ENCODE results near the gene BAIAP2L1. TPM values are rescaled to one million over a fixed set of nuclear protein-coding genes. Genes with fewer than 3 reads are reported as not detected.
A peak's percentile ranks its signal among the peaks of the same experiment; 100 is the strongest.

BAIAP2L1 gene
- total and polyA plus RNA-seq, 2 donors (not counting 1 experiment from before 2014, with no cell fraction given) = 3.1 to 5.3 TPM

DNA sequence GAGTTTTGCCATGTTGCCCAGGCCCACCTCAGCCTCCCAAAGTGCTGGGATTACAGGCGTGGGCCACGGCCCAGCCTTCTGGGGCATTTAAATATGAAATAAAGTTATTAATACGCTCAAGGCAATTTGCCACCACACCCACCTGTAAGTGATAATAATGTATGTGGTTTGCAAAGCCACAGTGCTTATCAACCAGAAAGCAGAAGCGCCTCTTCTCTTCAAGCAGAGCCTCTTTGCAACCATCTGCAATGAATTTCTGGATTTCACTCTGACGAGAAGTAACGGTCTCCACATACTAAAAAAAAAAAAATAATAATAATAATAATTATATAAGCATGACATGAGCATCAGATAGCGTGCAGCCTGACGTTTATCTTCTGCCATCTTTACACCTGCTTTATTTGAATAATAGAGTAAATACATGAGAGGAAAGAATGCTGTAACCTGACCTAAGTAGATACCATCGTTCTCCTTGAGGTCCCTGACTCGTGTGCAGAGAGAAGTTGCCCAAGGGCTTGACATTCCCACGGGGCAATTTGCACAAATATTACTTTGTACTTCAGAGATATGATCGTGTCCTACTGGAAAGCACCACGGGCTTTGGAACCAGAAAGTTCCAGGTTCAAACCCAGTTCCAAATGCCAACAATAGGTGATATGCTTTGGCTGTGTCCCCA lies 85.4 kb downstream of the BAIAP2L1 start:
- Histone ChIP-seq H3K36me3 (ENCODE audit: control insufficient read depth, insufficient read depth, low read length) (no peaks in the 10 kb centered on the region), H3K4me1 (ENCODE audit: control insufficient read depth, extremely low read depth, insufficient read depth, low read length) (no peaks in the 10 kb centered on the region), H3K79me2 (ENCODE audit: control insufficient read depth, insufficient read depth, low read length) (no peaks in the 10 kb centered on the region), H2AFZ (ENCODE audit: low read length) (no peak overlapping the region), H4K20me1 (ENCODE audit: control insufficient read depth, extremely low read depth, insufficient read depth, low read length) (no peaks in the 10 kb centered on the region), H3K27ac (ENCODE audit: insufficient read depth, low read length) (no peak overlapping the region), H3K9ac (ENCODE audit: insufficient read depth, low read length) (no peak overlapping the region), H3K27me3 (ENCODE audit: control insufficient read depth, insufficient read depth, low read length) (no peaks in the 10 kb centered on the region), H3K9me3 (ENCODE audit: control insufficient read depth, insufficient read depth, low read depth, low read length) (no peaks in the 10 kb centered on the region), H3K4me3 (replicated peaks in 1 of 4; ENCODE audit: control extremely low read depth in 1 of 4, insufficient read depth in 1 of 4, low read depth in 3 of 4, low read length in 4 of 4) (no peak overlapping the region), H3K4me2 (ENCODE audit: extremely low read depth, insufficient read depth, low read length) (no peak overlapping the region)
- no peak for DNase-seq (ENCODE audit: low read depth in 2 of 2)
- no peak for TF ChIP-seq EZH2 (IDR thresholded peaks at IDR 0.05; ENCODE audit: low read length, missing control alignments)
- no peak for TF ChIP-seq CTCF (conservative IDR thresholded peaks at IDR 0.05 in 1 of 2, IDR thresholded peaks at IDR 0.05 in 1 of 2; ENCODE audit: low read depth in 1 of 2, low read length in 2 of 2)

DNA sequence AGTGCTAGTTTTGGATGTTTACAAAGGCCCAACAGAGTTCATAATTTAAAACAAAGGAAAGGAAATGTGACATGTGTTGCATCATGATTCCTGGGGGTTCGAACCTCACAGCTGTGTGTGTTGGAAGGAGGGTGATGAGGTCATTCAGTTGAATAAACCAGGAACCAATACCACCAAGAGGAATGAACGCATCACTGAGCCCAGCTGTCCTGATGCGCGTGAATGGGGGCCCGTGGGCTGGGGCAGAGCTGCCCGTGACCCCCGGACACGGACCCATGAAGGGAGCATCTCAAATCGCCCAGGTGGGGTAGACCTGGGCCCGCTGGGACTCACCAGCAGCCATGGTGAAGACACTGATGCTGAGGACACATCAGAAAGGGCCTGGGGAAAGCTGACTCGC lies 86.4 kb downstream of the BAIAP2L1 start:
- H3K27ac ChIP-seq (ENCODE audit: insufficient read depth, low read length) = no peak overlapping the region
- no peak overlapping the region for H3K4me2 ChIP-seq (ENCODE audit: extremely low read depth, insufficient read depth, low read length)
- no peaks in the 10 kb centered on the region for H3K36me3 ChIP-seq (ENCODE audit: control insufficient read depth, insufficient read depth, low read length)
- no peaks in the 10 kb centered on the region for H3K27me3 ChIP-seq (ENCODE audit: control insufficient read depth, insufficient read depth, low read length)
- H3K9ac ChIP-seq (ENCODE audit: insufficient read depth, low read length) = no peak overlapping the region
- H2AFZ ChIP-seq (ENCODE audit: low read length) = no peak overlapping the region
- no peaks in the 10 kb centered on the region for H3K9me3 ChIP-seq (ENCODE audit: control insufficient read depth, insufficient read depth, low read depth, low read length)
- no peaks in the 10 kb centered on the region for H3K79me2 ChIP-seq (ENCODE audit: control insufficient read depth, insufficient read depth, low read length)
- DNase-seq (ENCODE audit: low read depth in 2 of 2) = peak in 1 of 2 donors; percentile 59
- no peaks in the 10 kb centered on the region for H3K4me1 ChIP-seq (ENCODE audit: control insufficient read depth, extremely low read depth, insufficient read depth, low read length)
- H3K4me3 ChIP-seq (replicated peaks in 1 of 4; ENCODE audit: control extremely low read depth in 1 of 4, insufficient read depth in 1 of 4, low read depth in 3 of 4, low read length in 4 of 4) = no peak overlapping the region
- TF ChIP-seq CTCF (conservative IDR thresholded peaks at IDR 0.05 in 1 of 2, IDR thresholded peaks at IDR 0.05 in 1 of 2; ENCODE audit: low read depth in 1 of 2, low read length in 2 of 2) (no peak), EZH2 (IDR thresholded peaks at IDR 0.05; ENCODE audit: low read length, missing control alignments) (no peak)
- no peaks in the 10 kb centered on the region for H4K20me1 ChIP-seq (ENCODE audit: control insufficient read depth, extremely low read depth, insufficient read depth, low read length)

DNA sequence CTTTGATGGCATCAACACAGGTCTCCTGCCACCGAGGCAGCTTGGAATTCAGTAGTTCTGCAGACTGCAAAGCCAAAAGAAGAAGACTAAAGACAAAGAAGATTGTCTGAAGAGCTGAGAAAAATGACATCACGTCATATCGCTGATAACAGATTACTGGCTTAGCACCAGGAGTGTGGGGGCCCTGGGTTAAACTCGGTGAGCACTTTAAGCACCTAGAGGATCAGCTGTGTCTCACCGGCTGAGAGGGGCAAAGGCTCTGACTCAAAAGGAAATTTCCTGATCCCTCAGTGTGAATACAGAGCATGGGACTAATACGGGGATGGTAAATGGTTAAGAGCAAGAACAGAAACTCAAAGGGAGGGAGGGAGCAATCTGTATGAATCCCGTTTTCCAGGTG lies 88.7 kb downstream of the BAIAP2L1 start:
- no peak overlapping the region for H3K4me3 ChIP-seq (replicated peaks in 1 of 4; ENCODE audit: control extremely low read depth in 1 of 4, insufficient read depth in 1 of 4, low read depth in 3 of 4, low read length in 4 of 4)
- H4K20me1 ChIP-seq (ENCODE audit: control insufficient read depth, extremely low read depth, insufficient read depth, low read length) = no peaks in the 10 kb centered on the region
- TF ChIP-seq CTCF (conservative IDR thresholded peaks at IDR 0.05 in 1 of 2, IDR thresholded peaks at IDR 0.05 in 1 of 2; ENCODE audit: low read depth in 1 of 2, low read length in 2 of 2) (no peak), EZH2 (IDR thresholded peaks at IDR 0.05; ENCODE audit: low read length, missing control alignments) (no peak)
- H3K36me3 ChIP-seq (ENCODE audit: control insufficient read depth, insufficient read depth, low read length) = no peaks in the 10 kb centered on the region
- no peaks in the 10 kb centered on the region for H3K27me3 ChIP-seq (ENCODE audit: control insufficient read depth, insufficient read depth, low read length)
- no peak overlapping the region for H3K9ac ChIP-seq (ENCODE audit: insufficient read depth, low read length)
- H3K79me2 ChIP-seq (ENCODE audit: control insufficient read depth, insufficient read depth, low read length) = no peaks in the 10 kb centered on the region
- no peak for DNase-seq (ENCODE audit: low read depth in 2 of 2)
- H3K9me3 ChIP-seq (ENCODE audit: control insufficient read depth, insufficient read depth, low read depth, low read length) = no peaks in the 10 kb centered on the region
- no peak overlapping the region for H3K27ac ChIP-seq (ENCODE audit: insufficient read depth, low read length)
- no peak overlapping the region for H2AFZ ChIP-seq (ENCODE audit: low read length)
- no peaks in the 10 kb centered on the region for H3K4me1 ChIP-seq (ENCODE audit: control insufficient read depth, extremely low read depth, insufficient read depth, low read length)
- H3K4me2 ChIP-seq (ENCODE audit: extremely low read depth, insufficient read depth, low read length) = no peak overlapping the region
